ENCODE results near the gene PPFIBP2.
A peak's percentile ranks its signal among the peaks of the same experiment; 100 is the strongest.

The PPFIBP2 gene

DNA sequence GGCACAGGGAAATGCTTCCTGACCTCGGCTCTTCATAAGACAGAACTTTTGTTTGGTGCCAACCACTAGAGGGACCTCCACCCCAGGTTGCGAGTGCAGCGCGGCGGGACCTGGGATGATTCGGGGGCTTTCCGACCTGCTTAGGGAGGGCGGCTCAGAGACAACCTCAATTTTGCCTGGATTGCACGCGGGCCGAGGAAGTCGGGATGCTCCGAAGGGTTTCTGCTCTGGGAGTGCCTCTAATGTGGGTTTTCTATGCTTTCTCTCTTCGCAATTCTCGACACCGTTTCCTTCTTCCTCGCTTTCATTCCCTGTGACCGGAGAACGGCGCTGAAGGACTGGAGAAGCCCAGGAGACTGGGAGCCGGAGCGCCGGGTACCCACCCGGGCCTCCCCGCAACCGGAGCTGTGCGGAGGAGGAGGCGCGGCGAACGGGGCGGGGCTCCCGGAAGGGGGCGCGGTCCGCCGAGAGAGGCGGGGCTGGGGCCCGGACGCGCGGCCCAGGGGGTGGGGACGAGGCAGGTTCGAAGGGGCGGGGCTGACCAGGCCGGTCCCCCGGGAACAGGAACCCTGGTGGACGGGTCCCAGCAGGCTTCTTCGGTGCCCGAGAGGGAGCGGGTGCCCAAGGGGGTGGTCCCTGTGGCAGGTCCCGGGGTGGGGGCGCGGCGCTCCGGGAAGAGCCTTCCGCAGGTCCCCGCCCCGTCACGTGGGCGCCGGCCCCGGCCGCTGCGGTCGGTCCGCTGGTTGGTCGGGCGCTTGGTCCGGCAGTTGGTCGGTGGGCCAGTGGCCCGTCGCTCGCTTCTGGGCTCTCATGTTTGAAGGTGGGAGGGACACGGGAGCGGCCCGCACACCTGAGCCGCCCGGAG lies at the start of gene PPFIBP2:
Gene PPFIBP2, plus strand, starts transcription at position 766 of the 865 bp plus-strand sequence. CDS start 35,477 bp downstream, outside the sequence.
- DNase-seq = peak in 55 of 56 donors; percentile 10 to 97 (median 81)

DNA sequence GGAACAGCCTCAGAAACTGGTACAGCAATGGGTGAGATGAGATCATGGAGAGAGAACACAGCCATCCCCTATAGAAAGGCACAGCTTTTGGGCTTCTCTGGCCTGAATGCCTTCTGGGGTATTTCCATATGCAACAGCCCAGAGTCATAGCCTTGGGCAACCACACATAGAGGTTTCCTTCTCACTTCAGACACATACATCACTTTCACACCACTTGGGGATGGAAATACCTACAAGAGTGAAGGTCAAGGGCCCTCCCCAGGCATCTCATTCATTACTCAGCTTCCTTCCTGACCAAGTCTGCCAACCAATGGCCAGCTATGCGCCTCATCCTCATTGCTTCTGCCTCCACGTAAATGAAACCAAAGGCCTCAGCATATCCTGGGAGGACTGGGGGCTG lies 46.1 kb upstream of the PPFIBP2 start:
- DNase-seq = no peak

DNA sequence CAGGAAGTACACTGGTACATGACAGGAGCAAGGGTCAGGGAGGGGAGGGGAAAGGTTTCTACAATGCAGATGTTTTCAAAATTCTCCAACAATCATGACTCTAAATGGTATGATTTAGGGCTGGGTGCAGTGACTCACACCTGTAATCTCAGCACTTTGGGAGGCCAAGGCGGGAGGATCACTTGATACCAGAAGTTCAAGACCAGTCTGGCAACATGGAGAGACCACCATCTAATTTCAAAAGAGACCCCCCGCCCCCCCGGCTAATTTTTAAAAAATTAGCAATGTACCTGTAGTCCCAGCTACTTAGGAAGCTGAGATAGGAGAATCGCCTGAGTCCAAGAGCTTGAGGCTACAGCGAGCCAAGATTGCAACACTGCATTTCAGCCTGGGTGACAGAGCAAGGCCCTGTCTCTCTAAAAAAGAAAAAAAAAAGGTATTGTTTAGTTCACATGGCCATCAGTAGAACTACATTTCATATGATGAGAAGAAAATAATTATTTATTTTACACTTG lies 44.4 kb upstream of the PPFIBP2 start:
- DNase-seq = no peak

DNA sequence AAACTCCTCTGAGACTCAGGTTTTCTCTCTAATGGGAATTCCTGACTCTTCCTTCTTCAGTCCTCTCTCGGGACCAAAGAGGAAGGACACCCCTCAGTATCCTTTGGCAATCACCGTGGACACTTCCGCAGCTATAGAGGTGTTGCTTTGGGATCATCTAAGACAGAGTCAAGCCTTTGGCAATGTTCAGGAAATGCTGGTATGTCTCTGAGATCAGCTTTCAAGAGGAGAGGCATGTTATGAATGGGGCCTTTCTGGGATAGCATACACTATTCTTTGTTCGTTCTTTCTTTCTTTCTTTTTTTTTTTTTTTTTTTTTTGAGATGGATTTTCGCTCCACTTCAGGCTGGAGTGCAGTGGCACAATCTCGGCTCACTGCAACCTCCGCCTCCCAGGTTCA lies 42.7 kb upstream of the PPFIBP2 start:
- no peak for DNase-seq

DNA sequence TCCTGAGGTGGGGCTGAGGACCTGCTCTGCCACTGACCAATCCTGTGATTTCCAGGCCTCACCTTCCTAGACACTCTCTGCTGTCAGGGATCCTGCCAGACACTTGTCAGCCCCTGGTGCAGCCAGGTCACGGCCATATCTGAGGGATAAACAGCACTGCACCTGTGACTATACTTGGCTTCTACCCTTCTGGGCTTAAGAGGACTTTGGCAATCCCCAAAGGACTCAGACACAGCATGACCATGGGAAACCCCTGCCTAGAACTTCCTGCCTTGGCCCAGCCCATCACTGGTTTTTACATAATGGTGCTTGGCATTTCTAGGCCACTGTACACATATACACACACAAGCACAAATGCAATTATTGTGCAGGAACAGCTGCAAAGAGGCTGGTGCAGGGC lies 40.1 kb upstream of the PPFIBP2 start:
- no peak for DNase-seq

DNA sequence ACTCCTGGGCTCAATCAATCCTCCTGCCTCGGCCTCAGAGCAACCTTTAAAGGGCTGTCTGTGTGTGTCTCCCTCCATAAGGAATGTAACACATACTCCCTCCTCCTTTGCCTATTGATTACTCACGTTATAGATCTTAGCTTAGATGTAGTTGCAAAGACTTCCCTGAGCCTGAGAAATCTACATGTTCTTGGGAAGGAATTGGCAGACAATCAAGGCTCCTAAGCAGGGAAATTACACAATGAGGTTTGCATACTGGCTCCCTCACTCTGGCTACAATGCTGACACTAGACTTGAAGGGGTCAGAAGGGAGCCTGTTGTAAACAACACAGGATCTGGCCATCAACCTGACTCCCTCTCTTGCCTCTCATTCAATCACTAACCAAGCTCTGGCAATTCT lies 33.7 kb upstream of the PPFIBP2 start:
- no peak for DNase-seq

DNA sequence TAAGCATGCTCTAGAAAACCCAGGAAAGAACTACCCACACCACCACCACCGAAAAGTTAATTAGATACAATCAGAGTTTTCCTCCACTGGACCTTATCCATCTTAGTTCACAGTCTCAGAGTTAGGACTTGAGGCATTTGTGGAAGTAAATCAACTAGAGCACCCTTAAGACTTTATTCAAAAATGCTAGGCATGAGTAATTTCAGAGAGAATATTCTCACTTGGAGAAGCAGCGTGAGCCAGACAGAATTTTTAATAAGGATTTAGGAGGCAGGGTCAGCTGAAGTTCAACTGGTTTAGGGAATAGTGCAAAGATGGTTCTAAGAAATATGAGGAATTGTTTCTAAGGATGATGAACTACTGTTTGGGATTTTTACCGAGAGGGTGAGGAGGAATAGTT lies 29.7 kb upstream of the PPFIBP2 start:
- DNase-seq = no peak

DNA sequence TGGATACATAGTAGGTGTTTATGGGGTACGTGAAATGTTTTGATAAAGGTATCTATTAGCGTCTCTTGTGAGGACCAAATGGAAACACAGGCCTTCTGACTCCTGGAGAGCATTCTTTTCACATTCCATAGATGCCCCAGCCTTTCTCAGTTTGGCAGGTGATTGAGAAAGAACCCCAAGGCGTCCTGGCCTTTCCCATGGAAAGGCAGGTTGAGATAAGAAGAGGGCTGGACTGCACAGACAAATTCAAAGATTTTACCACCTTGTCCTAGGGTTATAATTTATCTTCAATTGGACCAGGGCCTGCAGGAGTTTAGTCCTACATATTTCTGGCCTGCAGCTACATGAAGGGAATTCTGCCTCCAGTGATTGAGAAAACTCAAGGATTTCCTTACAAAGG lies 29.2 kb upstream of the PPFIBP2 start:
- no peak for DNase-seq

DNA sequence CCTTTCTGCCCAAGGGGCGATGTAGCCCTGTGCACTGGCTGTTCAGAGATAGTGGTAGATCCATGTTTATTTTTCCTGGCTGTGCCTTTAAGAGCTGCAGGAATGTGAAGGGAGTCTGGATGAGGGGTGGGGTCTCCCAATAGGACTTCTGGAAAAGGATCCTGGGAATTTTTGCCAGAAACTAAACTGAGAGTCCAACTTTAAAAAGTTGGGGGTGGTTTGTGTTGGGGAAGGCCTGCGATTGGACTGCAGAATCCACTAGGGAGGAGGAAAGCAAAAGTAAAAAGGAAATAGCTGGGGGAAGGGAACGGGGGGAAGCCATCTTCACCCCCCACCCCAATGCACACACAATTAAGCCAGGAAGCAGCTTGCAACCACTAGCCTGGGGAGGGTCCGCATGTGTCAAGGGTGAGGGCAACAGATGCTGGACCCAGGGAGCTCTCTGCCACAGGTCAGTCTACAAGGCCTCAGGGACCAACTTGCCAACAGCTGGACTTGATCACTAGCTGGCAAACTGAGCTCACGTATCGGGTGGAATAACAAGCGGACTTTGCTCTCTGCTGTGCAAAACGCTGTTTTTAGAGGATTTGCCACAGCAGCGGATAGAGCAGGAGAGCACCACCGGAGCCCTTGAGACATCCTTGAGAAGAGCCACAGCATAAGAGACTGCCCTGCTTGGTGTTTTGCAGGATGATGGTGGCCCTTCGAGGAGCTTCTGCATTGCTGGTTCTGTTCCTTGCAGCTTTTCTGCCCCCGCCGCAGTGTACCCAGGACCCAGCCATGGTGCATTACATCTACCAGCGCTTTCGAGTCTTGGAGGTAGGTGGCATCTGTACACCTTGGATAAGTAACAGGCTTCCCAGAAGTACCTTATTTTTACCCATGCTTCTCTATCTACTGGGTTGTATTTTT lies 28.4 kb upstream of the PPFIBP2 start, which contains the start of gene OLFML1:
Gene OLFML1, plus strand, starts transcription at position 321 of the 912 bp plus-strand sequence. Its CDS starts 370 bp downstream, at position 691.
- DNase-seq = no peak

DNA sequence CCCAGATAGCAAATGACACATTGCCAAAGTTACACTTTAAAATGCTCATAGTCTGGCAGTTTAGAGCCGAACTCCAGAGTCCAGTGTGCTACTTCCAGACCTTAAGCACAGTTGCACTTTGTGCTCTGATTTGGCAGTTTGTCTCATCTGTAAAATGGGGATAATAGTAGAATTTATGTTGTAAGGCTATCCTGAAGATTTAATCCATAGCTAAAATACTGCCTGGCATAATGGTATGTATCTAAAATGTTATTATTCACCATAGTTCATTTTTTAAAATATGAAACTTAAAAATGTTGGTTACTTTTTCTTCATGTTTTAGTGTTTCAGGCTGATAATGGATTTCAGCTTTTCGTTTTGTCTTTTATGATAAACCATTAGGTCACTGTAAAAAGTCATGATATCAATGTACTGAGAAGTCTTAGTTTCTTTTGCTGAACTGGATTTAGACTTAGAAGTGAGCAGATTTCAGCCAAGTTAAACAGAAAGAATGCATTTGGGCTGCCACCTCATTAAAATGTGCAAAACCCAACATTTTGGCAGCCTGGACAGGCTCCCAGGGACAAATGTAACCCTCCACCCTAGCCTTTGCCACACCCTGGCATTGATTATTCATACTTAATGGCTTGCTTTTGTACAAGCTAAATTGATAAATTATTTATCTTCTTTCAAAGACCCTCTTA lies 27.6 kb upstream of the PPFIBP2 start:
- DNase-seq = no peak

DNA sequence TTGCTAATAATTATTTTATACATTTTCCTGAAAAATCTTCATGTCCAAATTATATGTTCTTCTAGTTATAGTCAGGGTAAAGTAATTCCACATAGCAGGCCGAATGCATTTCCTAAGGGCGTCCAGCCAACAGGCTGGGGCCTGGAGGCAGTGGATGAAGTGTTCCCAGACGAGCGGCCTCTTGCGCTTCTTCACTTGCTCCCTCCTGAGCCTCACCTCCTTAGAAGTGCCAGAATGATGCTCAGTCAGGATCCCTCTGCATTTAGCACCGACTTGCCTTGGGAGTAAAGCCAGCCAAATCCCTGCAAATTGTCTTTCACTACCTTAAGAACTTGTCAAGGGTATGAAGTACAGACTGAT lies 27.0 kb upstream of the PPFIBP2 start:
- no peak for DNase-seq

DNA sequence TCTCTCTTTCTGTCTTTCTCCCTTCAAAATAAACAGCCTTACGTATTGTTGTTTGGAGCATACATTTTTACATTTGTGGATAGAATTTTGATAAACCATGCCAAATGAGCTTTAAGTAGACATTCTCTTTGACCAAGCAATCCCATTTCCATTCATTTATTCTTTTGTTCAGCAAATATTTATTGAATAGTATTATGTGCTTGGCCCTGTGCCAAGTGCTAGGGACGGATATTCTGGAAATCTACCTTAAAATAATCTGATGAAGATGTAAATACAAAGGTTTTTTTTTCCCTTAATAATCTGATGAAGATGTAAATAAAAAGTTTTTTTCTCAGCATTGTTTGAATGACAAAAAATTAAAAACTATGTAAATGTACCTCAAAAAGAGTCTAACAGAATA lies 26.4 kb upstream of the PPFIBP2 start:
- DNase-seq = no peak

DNA sequence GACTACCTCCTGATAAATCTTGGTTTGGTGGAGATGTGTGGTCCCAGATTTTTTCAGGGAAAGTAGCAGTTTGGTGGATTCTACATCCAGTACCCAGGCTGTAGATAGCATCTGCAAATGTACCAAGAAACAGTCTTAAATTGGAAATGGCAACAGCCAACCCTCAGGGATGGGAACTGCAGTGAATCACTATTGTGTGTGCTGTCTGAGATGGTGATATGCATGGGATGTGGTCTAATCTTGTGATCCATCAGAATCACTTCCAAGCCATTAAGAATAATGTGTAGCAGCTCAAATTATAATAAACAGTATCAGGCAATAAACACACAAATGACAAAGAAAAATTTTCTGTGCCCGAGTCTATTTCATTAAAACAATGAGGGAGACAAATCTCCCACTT lies 25.1 kb upstream of the PPFIBP2 start:
- no peak for DNase-seq

DNA sequence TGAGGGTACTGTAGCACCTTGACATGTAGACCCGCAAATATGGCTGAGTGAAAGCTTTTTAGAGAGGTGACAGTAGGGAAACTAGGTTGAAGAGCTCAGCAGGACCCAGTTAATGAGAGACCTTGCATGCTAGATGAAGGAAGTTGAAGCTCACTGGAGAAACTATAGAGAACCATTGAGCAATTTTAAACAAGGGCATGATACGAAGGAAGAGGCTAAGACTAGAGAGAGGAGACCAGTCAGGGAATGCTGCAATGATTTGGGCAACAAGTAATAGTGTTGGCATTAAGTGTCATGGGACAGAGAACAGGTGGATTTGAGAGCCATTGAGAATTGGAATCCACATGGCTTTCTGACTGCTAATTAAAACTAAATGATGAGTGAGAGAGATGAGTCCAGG lies 24.4 kb upstream of the PPFIBP2 start:
- DNase-seq = no peak

DNA sequence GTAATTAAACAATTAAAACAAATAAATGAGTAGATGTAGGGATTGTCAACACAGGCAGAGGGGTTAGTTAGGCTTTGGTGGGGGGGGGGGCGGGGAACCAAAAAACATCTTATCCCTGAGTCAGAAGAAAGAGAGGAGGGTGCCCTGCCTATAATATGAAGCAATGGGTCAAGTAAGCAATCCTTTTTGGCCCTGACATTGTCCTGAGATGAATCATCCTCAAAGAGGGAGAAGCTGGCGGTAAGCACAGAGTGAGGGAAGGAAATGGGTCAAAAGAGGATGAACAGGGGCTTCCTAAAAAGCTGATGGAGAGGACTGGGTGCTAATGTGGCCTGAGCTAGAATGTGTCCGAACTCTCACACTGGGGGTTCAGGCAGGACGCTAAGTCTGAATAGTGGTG lies 23.7 kb upstream of the PPFIBP2 start:
- no peak for DNase-seq

DNA sequence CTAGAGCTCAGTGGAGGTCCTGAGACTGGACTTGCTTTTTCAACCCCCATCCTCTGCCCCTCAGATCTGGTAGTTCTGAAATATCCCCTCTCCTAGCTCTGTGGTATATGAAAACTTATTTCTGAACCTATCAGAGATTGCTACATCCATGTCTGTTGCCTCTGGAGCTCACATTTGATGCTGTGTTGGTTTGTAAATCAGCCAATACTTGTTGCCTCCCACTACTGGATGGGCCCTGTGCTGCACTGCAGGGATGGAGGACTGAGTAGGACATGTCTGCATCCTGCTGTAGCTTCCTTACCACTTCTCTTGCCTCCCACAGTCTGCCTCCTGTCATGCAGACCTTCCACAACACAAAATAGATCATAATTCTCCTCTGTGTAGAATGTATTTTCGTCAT lies 23.3 kb upstream of the PPFIBP2 start:
- DNase-seq = no peak

DNA sequence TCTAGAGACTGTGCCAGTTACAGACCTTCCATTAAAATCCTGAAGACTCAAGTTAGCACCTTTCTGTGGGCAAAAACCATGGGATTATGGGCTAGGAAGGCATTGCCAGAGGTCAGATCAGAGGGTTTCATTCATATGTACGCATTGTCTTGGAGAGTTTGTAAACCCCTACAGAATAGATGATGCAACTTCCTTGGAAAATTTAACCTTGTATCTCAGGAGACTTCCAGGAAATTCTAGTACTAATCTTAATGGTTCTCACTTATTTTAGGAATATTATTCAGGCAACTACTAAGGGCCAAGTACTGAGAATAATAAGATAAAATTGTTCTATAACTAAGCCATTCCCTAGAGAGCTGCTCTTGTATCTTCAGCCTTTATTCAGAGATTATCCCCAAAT lies 21.5 kb upstream of the PPFIBP2 start:
- no peak for DNase-seq

DNA sequence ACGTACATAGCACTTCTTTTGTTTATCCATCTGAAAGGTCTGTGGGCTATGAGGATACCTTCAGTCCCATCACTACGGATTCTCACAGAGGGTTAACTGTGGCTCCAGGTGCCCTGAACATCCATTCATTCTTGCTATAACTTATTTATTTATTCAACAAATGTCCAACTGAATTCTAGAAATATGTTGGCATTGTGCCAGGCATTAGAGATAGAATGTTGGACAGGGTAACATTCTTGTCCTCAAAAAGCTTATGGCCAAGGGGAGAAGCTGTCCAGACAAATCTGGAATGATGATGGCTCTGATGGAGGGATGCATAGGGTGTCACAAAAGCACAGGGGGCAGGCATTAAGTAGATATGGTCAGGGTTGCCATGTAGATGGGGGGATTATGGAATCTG lies 20.1 kb upstream of the PPFIBP2 start:
- DNase-seq = no peak

DNA sequence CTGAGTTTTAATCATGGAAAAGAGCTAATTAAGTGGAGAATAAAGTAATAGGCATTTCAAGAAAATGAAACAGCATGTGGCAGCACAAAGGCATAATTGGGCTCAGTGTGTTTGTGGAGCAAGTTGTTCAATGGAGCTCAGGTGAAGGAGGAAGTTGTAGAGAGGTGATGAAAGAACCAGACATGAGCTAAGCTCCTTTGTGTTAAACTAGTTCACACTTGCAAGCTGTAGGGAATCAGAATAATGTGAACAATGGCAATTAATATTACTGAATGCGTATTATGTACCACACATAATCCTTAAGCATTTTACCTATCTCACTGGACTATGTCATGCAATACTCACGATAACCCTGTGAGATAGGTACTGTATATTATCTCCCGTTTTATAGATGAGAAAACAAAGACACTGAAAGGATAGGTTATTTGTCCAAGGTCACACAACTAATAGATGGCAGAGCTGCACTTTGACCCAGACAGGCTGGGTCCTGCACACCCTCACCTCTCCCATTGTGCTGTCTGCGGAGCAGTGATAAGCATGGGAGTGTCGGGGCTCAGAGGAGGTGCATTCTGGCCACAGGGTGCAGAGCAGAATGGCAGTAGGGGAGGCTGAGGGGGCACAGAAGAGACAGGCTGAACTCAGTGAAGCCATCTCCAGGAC lies 19.6 kb upstream of the PPFIBP2 start:
- DNase-seq = no peak

DNA sequence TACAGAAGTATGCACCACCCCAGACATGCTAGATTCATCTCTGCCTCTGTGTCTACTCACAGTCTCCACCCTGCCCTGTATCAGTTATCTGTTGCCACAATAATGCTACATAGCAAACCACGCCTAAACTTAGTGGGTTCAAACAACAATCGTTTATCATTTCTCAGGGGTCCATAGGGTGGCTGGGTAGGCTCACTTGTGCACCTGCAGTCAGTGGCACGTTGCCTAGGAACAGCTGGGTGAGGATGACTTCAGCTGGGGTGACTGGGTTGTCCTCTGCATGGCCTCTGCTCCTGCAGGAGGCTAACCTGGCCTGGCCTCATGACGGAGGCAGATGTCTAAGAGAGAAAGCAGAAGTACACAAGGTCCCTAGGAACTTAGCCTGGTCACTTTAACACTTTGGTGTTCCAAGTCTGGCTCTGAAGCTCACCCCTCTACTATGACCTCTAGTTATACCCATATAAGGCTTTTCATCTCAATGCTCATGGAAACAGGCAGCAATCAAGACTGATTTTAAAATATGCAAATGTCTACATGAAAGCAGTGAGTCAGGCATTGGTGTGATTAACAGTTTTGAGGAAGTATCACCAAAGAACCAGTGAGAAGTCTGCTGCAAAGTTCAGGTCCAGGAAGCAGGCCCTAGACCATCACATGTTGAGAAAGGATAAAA lies 17.8 kb upstream of the PPFIBP2 start:
- no peak for DNase-seq
